ENCODE data around the gene AMZ1.
"Not testable (repeated sequence)": the region's sequence is repeated elsewhere in the genome, so short reads cannot be mapped to it uniquely, and the experiment has no call there.

Gene AMZ1

DNA sequence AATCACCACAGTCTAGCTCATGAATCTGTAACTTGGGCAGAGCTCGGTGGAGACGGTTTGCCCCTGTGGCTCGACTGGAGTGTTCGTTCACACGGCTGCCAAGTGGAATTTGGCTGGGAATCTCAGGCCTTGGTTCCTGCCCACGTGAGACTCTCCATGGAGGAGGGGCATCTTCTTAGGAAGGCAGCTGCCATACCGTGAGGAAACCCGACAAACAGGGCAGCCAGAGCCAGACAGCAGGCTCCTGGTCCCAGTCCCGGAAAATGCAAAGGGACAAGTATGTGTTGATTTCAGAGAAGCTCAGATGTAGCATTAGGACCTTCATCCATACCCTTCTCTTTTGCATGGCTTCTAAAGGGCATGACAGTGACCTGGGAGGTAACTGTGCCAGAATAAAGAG, 26.6 kb downstream of the AMZ1 start:
- no peak for DNase-seq

DNA sequence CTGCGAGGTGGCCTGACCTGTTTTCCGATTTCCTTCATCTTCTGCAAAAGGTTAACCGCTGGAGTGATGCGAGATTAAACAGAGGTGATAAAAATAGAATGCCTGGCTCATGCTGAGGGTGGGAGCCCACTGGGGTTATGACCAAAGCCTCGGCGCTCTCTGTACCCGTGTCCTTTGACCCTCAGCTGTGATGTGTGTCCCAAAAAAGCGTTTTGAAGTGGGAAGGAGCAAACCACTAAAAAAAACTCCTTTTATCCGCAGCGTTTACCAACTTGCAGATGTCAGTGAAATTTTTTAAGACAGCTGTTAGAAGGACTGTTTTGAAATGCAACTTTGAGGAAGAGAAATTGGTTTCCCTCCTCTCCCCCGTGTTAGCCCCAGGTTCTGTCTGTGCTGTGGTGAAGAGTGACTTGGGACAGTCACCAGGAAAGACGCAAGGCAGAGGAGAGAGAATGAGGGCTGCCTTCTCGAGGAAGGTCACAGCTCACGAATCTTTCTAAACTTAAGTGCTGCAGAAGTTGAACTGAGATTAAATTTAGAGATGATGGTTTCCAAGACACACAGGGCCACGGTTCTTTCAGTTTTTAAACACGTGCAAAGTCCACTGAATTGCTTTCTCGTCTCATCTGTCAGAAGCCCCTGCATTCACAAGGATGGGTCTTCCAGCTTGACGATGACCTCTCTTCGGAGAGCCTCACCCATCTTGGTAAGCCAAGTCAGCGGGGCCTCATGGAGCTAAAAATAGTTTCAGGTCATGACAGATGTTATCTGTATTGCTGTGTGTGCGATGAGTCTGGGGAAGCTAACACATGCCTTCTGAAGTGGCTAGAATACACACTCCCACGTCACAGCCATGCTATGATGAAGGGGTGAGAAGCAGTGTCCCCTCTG, 27.6 kb downstream of the AMZ1 start:
- DNase-seq = no peak

DNA sequence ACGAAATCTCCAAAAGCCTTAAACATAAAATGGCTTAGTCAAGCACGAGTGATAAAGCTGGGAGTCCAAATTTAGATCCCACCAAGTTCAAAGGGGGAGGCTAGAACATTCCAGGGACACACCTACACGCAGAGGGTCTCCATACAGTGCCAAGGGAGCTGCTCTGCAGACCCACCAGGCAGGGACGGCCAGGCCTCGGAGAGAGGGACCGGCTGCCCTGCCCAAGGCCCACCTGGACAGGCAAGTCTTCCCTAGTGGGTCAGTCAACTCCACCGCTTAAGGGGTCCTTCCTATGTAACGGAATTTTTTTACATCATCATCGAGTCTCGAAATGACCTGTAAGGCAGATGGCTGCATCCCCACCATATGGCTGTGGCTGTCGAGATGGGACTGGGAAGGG, 28.5 kb downstream of the AMZ1 start:
- DNase-seq = no peak

DNA sequence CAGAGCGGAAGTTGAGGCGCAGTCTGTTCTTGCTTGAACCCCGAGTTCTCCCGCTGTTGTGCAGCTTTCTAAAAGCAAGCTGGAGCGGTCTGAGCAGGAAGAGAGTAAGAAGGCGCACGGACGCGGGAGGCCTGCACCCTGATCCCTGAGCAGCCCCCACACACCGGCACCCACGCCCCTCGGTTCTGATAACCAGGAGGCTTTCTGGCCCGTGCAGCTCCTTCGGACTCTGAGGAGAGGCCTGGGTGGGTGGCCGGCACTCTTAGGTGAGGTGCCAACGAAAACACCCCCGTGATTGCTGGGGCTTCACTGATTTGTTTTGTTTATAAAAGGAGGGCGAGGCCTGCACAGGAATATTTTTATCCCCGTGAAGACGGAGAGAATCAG, 28.9 kb downstream of the AMZ1 start:
- no peak for DNase-seq

DNA sequence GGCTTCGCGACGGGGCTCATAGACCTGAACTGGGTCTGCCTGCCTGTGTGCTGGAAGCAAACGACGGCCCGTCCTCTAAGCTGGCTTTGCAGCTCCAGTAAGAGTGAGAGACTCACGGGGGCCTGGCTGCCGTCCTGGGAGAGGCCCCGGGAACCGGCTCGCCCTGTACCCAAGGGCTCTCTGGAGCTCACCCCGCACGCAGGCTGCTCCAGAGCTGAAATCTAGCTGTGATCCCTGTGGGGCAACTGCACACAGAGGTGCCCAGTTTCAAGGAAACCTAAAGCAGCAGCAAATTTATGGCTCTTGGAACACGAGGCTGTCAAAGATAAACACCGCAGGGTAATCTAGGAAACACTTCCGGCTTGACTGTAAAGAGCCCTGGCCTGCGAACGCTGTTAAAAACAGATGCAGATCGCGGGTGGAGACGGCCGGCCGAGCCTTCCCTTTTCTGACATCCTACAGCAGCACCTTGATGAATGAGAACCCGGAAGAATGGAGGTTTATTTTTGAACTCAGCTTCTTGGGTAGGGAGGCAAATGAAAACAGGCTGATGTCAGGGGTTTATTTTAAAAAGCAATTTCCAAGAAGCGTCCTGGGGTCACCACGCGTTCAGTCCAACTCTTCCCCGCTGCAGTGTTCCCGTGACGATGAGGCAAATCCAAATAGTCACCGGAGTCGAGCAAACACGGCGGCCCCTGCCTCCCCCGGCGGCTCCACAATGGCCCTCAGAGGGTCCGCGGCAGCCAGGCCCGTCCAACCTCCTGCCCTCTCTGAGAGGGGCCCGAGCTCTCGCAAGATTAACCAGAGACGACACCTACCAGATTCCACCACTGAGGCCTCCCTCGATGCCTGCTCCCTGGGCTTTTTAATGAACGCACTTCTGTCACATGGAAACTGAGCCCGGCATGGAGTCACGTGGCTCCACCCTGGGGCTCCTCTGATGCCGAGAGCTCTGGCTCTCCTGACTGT, 29.6 kb downstream of the AMZ1 start:
- peak; percentile 67 for DNase-seq

DNA sequence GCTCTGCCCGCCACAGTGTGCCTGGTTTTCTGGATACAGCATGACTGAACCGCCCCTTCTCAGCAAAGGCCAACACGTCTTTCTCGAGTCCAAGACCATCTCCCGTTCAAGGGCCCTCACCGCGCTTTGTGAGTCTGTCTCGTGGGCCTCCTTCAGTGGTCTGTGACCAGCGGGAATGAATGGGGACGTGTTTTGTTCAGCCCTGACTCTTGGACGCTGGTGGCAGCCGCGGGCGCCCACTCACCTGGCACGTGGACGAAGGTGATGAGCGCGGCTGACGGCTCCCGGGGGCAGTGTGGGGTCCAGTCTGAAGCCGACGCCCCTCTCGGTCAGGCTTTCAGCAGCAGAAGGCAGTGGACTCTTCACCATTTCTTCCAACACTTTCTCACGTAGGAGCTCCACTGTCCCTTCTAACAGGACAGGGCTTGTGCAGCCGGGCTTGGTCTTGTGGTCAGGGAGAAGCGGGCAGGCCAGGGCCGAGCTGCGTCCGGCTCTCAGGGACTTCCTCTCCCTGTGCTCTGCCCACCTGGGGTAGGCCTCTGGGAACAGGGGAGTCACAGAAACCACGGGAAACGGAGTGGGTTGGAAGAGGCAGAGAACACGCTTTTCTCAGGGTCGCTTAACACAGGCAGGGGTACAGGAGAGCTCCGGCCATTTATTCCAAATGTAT, 30.4 kb downstream of the AMZ1 start:
- DNase-seq = no peak

DNA sequence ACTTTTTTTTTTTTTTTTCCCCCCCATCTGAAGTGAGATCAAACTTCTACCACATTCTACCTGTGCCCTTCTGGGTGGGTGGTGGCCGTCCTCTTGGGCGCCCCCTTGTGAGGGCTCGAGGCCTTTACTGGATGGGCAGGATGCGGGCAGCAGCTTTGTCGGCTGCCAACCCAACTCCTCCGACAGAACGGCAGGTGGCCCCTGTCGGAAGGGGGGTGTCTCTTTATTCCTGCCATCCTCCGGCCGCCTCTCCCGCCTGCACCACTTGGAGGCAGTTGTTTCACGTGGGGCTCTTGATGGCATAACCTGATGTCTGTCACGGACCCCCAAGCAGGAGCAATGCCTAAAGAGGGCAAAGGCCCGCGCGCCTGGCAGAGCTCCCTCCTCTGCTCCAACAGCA, 31.0 kb downstream of the AMZ1 start:
- DNase-seq = peak; percentile 18

DNA sequence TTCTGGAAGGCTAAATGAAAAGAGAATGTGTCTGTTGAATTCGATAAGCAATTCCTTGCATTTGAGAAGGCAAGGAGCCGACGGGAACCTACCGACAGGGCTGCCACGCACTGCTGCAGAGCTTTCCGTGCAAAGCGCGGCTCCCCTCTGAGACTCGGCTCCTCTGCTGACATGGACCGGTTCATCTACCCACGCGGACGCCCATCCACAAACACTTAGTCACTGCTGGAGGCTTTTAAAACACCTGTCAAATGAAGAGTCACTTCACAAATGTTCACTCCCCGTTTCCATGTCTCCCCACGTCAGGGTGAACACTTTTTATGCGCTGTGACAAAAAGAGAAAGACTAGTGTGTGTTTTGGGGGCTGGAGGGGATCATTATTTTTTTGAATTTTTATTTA, 32.0 kb downstream of the AMZ1 start:
- DNase-seq = no peak

DNA sequence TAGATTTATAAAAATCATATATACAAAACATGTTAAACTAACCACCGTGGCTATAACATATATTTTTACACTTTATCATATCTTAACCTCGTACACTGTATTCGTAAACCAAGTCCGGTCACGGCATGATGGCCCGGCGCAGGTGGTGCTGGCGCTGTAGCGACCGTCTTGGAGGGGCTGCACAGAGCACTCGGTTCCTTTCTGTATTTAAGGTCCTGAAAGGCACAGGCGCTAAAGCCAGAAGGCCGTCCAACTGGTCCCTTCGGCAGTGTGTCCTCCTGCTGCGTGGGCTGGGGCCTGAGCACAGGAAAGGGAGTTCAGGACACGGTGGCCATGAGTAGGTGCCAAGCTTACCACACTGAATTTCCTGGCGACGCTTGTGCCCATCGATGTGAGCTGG, 33.8 kb downstream of the AMZ1 start:
- DNase-seq = no peak

DNA sequence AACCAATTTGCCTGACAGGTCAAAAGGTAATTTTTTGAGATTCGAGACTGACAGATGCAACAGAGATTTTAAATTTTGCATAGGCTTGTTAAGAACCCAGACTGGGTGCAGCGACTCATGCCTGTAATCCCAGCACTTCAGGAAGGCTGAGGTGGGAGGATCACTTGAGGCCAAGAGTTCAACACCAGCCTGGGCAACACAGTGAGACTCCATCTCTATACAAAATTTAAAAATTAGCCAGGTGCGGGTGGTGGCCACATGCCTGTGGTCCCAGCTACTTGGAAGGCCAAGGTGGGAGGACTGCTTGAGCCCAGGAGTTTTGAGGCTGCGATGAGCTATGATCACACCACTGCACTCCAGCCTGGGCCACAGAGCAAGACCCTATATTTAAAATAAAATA, 34.6 kb downstream of the AMZ1 start:
- DNase-seq = no peak

DNA sequence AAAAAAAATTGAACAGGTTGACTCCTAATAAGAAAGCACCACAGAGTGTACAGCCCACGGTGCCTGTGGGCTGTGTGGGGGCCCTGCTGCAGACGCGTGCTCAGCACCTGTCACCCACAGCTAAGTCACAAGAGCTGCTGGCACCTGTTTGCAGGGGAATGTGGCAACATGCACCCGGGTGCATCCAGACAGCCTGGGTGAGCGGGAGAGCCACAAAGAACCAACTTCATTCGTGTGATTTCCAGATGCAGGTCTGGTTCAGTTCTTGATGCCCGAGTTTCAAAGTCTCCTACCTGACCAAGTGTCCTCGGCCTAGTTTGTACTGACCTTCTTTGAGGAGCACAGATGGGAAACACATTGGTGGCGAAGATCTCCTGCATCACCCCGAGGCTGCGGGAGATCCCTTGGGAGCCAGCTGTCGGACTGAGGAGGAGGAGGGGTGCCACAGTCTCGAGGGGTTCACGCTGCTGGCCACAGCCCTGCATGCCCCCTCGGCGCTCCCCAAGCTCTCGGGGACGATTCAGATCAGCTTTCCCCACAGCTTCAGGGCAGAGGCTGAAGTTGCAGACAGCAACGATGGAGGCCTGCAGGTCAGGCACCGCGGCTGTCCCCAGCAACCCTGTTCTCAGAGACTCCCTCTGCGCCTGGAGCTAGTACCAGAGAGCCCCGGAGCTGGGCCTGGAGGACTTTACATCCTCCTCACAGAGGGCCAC, 35.3 kb downstream of the AMZ1 start:
- DNase-seq = no peak

DNA sequence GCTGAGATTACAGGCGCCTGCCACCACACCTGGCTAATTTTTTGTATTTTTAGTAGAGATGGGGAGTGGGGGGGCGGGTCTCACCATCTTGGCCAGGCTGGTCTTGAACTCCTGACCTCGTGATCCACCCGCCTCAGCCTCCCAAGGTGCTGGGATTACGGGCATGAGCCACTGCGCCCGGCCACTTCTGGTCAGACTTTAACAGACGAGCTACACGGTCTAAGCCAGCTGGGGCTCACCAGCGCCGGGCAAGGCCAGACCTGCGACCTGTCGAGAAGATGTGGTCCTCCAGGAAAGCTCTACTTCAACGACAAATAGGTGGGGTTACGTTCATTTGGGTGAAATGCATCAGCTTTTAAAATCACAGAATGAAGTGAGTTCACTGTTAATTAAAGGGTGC, 36.0 kb downstream of the AMZ1 start:
- DNase-seq = not testable (repeated sequence)

DNA sequence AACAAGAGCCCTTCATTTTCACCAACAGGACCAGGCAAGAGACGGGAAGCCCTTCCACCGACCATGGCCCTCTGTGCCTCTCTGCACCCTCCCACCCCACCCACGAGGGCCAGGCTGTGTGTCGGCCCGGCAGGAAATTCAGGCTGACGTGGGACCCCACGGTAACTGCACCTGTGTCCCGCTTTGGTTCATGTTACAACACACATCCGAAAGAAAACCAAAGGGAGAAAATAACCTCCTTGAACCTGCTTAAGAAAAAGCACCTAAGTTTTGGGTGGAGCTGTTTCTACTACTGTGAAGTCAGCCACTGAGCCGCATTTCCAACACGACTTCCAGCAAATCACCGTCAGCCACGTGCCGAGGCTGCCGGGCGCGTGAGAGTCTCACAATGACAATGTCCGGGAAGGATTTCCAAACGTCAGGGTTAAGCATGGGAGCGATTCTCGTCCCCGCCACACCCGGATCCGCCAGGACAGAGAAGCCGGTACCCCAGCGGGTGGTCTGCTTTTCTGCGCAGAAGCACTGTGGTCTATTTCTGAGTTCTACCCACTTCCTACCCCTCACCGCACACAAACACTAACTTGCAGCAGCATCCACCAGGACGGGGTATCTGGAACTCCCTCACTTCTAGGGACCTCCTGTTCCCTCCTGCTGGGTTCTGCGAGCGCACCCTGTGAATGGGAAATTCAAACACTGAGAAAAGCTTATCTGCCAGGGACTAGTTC, 36.6 kb downstream of the AMZ1 start:
- no peak for DNase-seq

DNA sequence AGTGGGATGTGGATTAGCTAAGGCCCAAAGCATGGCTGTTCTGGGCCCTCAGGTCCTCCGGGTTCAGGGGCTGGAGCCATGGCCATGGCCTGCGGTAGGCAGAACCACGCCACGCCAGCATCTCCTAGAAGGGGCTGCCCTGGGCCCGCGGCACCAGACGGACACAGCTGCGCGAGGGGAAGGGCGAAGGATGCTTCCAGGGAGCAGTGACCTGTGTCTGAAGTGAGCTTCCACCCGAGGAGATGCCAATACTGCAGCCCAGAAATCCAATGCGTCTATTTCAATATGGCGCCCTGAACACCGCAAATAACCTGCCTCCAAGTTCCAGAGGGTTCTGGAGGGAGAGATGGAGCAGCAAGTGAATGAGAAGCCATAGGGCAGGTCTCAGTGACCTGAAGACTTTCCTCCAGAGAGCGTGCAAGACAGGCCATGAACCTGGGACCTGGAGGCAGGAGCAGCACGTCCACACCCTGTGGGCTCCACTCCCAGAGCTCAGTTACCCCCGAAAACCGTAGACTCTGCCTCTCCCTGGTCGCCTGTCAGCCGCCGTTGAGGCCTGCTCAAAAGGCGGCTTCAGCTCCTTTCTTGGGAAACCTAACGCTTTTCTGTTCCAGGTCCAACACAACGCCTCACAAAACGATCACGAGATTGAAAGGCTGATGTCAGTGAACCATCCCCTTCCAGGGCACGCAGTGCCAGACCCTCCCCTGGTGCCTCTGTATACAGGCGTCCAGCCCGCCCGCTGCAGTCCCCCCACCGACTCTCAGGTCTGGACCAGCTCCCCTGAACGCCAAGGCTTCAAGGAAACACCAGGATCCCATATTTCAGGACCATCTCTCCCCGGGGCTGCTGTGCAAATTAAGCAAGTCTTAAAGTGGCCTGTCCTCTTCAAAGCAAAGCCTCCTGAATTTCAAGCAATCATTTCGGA, 37.4 kb downstream of the AMZ1 start:
- DNase-seq = no peak

DNA sequence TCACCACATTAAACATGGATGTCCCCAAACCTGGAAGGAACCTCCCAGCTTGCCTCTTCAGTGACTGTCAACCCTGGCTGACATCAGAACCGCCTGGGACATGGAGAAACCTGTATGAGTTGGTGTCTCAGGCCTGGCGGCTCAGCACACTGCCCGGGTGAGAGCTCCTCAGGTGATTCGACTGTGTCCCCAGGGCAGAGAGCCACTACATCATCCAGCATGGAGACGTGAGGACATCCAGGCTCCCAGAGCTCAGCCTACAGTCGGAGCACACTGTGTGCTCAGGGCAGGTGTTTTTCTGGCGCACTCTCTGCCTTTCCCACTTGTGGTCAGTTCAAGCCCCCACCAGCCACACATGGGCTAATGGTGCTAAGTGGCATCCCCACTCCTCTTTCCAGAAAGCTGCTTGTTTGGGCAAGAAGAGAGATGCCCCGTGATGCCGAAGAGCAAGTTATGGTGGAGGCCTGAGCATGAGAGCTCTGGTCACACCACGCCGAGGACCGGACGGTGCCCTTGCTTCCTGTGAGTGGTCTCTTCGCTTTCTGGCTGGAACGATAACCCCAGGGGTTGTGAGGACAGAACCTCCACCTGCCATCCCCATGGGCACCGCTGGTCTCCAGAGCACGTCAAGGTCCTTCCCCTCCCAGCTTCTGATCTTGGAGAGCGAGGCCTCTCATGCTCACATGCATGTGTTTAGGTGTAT, 38.5 kb downstream of the AMZ1 start:
- no peak for DNase-seq

DNA sequence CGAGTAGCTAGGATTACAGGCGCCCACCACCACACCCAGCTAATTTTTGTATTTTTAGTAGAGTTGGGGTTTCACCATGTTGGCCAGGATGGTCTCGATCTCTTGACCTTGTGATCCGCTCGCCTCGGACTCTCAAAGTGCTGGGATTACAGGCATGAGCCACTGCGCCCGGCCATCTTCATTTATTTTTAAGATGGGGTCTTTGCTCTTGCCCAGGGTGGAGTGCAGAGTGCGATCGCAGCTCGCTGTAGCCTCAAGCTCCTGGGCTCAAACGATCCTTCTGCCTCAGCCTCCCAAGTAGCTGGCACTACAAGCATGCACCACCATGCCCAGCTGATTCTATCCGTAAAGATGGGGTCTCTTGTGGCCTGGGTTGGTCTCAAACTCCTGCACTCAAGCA, 39.2 kb downstream of the AMZ1 start:
- not testable (repeated sequence) for DNase-seq

DNA sequence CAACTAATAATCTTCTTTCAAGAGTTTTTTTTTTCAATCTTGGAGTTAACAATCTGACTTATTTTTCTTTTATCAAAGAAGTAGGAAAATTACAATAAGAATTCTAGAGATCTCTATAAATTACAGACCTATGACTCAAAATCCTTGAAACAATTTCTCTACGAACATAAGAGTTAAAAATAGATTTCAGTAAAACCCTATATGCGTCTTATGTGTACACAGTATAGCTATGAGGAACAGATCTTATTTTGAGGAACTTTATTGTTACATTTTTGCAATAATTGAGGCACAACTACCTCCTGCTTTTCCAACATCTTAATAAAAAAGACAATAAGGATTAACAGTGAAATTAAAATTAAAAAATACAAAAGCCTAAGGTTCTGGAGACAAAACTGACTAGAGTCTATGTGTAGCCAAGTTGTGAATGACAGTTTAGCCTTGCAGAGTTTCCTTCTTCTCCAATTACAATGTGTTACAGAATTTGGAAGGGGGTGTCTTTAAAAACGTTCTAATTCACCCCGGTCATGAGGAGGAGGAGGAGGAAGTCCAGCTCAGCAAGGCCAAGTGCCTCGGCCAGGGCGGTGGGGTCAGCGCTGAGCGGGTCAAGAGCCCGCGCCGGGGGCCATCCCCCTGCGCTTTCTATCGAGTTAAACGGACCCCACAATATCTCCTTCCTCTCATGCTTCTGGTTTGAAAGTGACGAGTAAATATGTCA, 40.5 kb downstream of the AMZ1 start:
- no peak for DNase-seq

DNA sequence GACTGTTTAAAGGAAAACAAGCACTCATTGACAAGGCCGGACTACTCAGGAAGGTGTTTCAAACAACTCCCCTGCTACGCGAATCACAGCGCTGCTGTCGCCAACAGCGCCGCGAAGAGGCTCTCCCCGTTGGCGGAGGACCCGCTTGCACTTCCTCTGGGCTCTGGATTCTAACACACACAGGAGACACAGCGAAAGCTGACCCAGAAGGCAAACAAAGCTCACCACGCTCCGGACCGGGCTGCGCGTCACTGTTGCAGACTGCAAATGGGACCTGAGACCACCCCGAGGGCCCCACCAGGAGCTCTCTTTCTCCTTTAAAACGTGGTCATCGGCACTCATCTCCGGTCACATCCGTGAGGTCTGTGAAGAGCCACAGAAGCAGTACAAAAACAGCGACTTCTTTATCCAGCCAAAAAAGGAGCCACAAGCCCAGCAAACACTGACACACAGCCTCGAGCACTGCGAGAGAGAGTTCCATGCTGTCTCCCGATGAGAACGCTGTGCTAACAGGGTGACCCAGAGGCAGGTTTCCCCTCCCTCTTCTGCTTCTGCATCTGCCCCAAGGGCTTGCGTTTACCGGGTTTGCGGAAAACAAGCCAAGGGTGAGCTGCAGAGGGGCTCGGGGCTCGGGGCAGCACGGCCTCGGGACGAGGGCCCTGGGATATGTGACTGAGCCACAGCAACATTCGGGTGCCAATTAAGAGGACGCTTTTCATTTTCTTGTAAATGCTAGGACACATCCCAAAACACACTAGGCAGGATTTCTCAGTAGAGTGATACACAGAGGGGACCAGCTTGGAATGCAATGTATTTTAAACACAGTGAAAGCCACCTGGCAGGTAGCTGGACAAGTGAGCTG, 41.3 kb downstream of the AMZ1 start:
- no peak for DNase-seq

Measured in NCI-H1092 (cell line).